ENCODE measurements around the gene NCBP1. TPM values are rescaled to one million over a fixed set of nuclear protein-coding genes. Genes with fewer than 3 reads are reported as not detected.

Gene NCBP1
- total and polyA plus RNA-seq, 2 of the 4 experiments (the other 2 are of a cell fraction), result 17.8 to 46.4 TPM

- no peak overlapping the region for H3K18ac ChIP-seq (ENCODE audit: low read depth, low read length)
- no peaks in the 10 kb centered on the region for H3K9me3 ChIP-seq (ENCODE audit: control insufficient read depth, insufficient read depth, low read length)
- H3K14ac ChIP-seq (replicated peaks; ENCODE audit: low read depth, low read length), result no peak overlapping the region
- no peaks in the 10 kb centered on the region for H4K20me1 ChIP-seq (ENCODE audit: insufficient read depth, low read length)
- H4K91ac ChIP-seq (ENCODE audit: insufficient read depth, low read depth, low read length), result no peak overlapping the region
- ATAC-seq (ENCODE audit: low read depth) (no peak), DNase-seq (no peak)
- no peak overlapping the region for H3K9ac ChIP-seq (ENCODE audit: low read depth, low read length)
- no peak overlapping the region for H3K4me3 ChIP-seq (ENCODE audit: insufficient read depth, low read depth, low read length)
- H4K5ac ChIP-seq (ENCODE audit: low read depth, low read length), result no peak overlapping the region
- no peak overlapping the region for H2AK9ac ChIP-seq (replicated peaks; ENCODE audit: low read depth, low read length, poor library complexity)
- no peak overlapping the region for H3K27ac ChIP-seq (ENCODE audit: insufficient read depth, low read length)
- H3K4me2 ChIP-seq (ENCODE audit: low read depth, low read length), result no peak overlapping the region
- dilution Hi-C loops (cut with HindIII; ENCODE audit: low sequenced_read_pairs, unreplicated experiment), result no loop called here
- TF ChIP-seq MXI1 (IDR thresholded peaks at IDR 0.05; ENCODE audit: borderline replicate concordance, low read depth, low read length) (no peak), POLR2A (IDR thresholded peaks at IDR 0.05; ENCODE audit: low read depth, low read length) (no peak), CHD1 (IDR thresholded peaks at IDR 0.05; ENCODE audit: low read depth, low read length) (no peak), RAD21 (IDR thresholded peaks at IDR 0.05; ENCODE audit: low read length) (no peak), USF2 (IDR thresholded peaks at IDR 0.05; ENCODE audit: low read depth, low read length) (no peak)
- peak overlapping the region; percentile 73 for H2AFZ ChIP-seq (replicated peaks; ENCODE audit: low read length, poor library complexity)
- no peak overlapping the region for H2BK120ac ChIP-seq (ENCODE audit: low read depth, low read length)
- intact Hi-C loops (cut with micrococcal nuclease), result loop anchor here (10.0 kb wide), 1 partner anchor 554 kb away; no protein-coding TSS in a partner anchor
- no peaks in the 10 kb centered on the region for H3K36me3 ChIP-seq (ENCODE audit: control insufficient read depth, insufficient read depth, low read length)
- no peak overlapping the region for H3K56ac ChIP-seq (ENCODE audit: extremely low read depth, insufficient read depth, low read length)
- no peak overlapping the region for H3K4ac ChIP-seq (ENCODE audit: low read depth, low read length)
- H2BK20ac ChIP-seq (ENCODE audit: low read depth, low read length), result no peak overlapping the region
- H3K4me1 ChIP-seq (ENCODE audit: control insufficient read depth, insufficient read depth, low read length), result no peaks in the 10 kb centered on the region; the same call in 1 of the 2 replicates
- no TSS peak for BruUV-seq (replicated peaks)
- no peak overlapping the region for H2AK5ac ChIP-seq (ENCODE audit: low read depth, low read length)
- ChIA-PET CTCF (no interaction called here), POLR2A (ENCODE audit: unreplicated experiment) (no interaction called here)
- WGBS, 2 experiments (ENCODE audit: extremely low coverage in 2 of 2, insufficient read length in 1 of 2), result 26% methylated on average over 6 of the region's 12 CpGs; no CpG with 5 or more reads in 1 of the 2 experiments
- in situ Hi-C loops (cut with MboI; ENCODE audit: low sequenced_read_pairs), result loop anchor here (5.0 kb wide), 1 partner anchor 191 kb away; no protein-coding TSS in a partner anchor
- no peak overlapping the region for H2BK15ac ChIP-seq (ENCODE audit: low read depth, low read length)
- H3K79me1 ChIP-seq (ENCODE audit: low read depth in 1 of 2, low read length in 2 of 2), result no peaks in the 10 kb centered on the region
- H4K8ac ChIP-seq (ENCODE audit: low read depth in 2 of 2, low read length in 2 of 2), result no peak overlapping the region; a peak in 1 of 4 replicates
- no peak overlapping the region for H3K23ac ChIP-seq (ENCODE audit: low read depth, low read length)
- H2BK5ac ChIP-seq (ENCODE audit: low read depth, low read length, poor library complexity, severe bottlenecking), result no peak overlapping the region
- H3K9me1 ChIP-seq (ENCODE audit: insufficient read depth, low read length), result no peaks in the 10 kb centered on the region
- H3K27me3 ChIP-seq (ENCODE audit: control insufficient read depth, insufficient read depth, low read length), result peaks cover 12% of the 10 kb centered on the region
These were observed 77.6 kb downstream of the NCBP1 start for GRCh38 chr9:97711223-97711626.
